HG03280 (cell line): Measurements from ENCODE around the gene DSP.

Source experiments
- ATAC-seq: cut with Tn5 transposase; IDR thresholded peaks from one replicate; pipeline ENCODE4 v1.9.1; 2021; ENCODE audit warnings: mild to moderate bottlenecking, moderate library complexity; ENCODE audit not compliant: unreplicated experiment

Gene DSP, protein sequence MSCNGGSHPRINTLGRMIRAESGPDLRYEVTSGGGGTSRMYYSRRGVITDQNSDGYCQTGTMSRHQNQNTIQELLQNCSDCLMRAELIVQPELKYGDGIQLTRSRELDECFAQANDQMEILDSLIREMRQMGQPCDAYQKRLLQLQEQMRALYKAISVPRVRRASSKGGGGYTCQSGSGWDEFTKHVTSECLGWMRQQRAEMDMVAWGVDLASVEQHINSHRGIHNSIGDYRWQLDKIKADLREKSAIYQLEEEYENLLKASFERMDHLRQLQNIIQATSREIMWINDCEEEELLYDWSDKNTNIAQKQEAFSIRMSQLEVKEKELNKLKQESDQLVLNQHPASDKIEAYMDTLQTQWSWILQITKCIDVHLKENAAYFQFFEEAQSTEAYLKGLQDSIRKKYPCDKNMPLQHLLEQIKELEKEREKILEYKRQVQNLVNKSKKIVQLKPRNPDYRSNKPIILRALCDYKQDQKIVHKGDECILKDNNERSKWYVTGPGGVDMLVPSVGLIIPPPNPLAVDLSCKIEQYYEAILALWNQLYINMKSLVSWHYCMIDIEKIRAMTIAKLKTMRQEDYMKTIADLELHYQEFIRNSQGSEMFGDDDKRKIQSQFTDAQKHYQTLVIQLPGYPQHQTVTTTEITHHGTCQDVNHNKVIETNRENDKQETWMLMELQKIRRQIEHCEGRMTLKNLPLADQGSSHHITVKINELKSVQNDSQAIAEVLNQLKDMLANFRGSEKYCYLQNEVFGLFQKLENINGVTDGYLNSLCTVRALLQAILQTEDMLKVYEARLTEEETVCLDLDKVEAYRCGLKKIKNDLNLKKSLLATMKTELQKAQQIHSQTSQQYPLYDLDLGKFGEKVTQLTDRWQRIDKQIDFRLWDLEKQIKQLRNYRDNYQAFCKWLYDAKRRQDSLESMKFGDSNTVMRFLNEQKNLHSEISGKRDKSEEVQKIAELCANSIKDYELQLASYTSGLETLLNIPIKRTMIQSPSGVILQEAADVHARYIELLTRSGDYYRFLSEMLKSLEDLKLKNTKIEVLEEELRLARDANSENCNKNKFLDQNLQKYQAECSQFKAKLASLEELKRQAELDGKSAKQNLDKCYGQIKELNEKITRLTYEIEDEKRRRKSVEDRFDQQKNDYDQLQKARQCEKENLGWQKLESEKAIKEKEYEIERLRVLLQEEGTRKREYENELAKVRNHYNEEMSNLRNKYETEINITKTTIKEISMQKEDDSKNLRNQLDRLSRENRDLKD (N-terminal part only)

DNA sequence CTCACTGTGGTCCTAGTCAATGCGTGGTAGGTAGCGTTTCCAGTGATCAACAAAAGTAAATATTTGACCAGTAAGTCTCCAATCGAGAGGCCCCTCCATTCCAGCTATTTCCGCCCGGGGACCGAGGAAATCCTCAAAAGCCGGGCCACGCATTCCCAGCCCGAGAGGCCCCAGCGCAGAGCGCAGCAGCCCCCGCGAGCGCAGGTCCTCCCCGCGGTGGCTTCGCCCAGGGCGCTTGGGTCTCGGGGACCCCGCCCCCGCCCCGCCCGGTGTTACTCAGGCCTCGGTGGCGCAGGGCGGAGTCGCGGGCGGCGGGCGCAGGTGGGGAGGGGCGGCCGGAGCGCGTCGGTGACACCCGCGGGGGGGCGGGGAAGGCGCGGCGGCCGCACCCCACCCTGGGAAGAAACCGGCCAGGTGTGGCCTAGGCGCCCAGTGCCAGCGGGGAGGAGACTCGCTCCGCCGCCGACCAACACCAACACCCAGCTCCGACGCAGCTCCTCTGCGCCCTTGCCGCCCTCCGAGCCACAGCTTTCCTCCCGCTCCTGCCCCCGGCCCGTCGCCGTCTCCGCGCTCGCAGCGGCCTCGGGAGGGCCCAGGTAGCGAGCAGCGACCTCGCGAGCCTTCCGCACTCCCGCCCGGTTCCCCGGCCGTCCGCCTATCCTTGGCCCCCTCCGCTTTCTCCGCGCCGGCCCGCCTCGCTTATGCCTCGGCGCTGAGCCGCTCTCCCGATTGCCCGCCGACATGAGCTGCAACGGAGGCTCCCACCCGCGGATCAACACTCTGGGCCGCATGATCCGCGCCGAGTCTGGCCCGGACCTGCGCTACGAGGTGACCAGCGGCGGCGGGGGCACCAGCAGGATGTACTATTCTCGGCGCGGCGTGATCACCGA lies at the start of gene DSP:
Gene DSP (plus strand): TSS at position 497 of the 890 bp plus-strand sequence. CDS start 245 bp downstream, at position 742.
- ATAC-seq = no peak

DNA sequence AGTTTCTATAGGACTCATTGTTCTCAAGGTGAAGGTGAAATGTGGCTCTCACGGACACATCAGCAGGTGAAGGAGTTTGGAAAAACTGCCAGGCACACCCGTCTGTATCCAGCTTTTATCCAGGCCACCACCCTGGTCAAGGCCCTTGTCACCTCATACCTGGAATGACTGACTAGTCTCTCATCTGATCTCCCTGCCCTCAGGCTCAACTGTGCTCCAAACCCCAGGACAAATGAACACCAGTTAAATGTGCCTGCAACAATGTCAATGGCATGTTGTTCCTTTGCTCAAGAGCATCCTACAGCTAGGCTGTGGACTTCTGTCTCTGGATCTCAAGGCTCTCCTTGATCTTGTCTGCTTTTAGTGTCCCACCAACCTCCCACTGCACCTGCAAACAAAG lies 47.6 kb upstream of the DSP start:
- no peak for ATAC-seq

DNA sequence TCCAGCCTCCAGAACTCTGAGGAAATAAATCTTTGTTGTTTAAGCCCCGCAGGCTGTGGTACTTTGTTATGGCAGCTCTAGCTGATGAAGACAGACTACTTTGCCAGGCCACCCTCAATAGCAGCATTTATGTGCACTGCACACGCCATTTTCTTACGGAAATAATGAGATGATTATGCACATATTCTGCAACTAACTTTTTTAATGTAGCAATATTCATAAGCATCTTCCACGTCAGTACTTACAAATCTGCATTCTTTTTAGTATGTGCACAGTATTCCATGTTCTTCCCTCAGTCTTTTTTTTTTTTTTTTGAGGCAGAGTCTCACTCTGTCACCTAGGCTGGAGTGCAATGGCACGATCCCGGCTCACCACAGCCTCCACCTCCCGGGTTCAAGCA lies 46.8 kb upstream of the DSP start:
- ATAC-seq = no peak

DNA sequence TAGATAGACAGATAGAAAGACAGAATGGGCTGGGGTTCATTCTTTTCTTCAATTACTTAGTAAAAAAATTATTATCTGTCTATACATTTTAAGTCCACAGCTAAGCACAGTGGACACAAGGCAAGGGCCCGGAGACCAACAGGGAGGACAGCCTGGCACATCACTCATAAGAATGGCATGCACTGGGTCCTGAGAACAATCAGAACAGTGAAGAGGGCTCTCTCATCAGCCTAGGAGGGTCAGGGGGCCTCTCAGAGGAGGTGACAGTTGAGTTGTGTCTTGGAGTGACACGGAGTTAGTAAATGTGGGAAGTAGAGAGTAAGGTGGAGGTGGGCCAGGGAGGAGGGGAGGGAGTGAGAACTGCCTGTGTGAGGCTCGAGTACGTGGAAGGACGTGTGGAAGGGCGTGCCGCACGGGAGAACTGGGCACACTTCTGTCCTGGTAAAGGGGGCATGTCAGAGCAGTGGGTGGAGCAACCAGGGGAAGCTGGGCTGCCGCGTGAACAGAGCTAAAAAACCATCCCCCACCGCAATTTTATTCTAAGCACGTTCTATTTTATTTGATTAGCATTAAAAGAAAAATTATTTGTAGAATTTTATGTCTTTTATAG lies 45.1 kb upstream of the DSP start:
- ATAC-seq = no peak

DNA sequence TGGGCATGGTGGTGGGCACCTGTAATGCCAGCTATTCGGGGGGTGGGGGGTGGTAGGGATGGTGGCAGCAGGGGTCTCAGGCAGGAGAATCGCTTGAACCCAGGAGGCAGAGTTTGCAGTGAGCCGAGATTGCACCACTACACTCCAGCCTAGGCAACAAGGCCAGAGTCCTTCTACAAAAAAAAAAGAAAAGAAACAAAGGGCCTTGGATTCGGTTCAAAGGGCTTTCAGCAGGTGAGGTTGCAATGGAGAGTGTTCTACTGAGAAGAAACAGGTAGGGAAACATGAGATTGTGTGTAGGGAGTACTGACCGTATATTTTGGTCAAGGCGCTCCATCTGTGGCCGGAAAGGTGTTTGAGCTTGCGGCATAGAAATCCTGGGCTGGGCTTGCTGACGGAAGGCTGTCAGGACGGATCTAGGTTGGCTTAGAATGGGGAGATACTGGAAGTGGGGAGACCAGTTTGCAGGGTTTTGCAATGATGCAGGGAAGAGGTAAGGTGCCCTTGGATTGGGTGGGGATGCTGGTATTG lies 40.7 kb upstream of the DSP start:
- no peak for ATAC-seq

DNA sequence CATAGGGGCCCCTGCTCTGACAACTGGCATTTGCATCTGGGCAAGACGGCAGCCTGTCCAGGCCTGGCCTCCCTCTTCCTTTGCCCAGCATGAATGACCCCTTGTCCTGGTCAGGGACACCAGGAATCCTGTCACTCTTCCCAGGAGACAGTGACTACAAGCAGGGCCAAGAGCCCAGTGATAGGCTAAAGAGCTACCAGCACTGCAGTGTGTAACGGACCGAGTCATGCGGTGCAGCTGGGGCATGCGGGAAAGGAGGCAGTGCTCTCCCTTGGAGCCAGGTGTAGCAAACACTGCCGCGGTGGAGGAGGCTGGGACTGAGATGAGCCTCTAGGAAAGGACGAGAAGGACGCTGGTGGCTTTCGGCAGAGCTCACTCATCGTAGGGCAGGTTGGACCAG lies 38.7 kb upstream of the DSP start:
- no peak for ATAC-seq

DNA sequence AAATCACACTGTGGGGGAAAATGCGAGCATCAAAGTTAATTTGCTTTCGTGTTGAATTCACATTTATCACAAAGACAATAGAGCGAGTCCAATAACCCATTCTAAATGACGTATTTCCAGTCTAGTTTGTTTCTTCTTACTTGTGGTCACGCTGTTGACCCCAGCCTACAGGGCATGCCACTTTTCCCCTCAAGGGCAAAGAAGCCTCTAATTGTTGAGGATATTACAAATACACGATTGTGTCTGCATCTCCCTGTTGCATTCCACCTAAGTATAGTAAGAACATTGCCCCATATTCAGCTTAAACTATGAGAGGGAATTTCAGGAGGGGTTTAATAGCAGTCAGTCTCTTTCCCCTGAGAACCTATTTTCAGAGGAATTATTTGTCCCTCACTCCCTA lies 37.4 kb upstream of the DSP start:
- ATAC-seq = no peak

DNA sequence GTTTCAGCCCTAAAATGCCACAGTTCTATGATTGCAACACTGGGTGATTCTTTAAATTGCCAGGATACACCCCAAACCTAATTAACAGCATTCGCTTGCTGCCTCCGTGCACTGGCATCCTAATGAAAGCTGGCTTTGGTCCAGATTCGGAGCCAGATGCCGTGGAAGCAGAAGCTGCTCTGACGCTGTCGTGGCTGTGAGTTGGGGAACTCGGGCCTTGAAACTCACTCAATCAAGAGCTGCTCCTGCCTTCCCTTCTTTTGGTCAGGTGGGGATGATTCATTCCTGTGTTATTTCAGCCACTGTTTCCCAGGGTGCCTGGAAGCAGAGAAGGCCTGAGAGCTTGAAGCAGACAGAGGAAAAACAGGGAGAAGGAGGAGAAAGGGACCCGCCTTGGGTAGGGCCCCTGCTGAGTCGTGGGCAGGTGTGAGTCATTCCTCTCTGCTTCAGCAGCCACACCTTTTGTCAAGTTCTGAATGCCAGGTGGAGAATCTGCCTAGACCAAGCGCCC lies 36.2 kb upstream of the DSP start:
- ATAC-seq = no peak

DNA sequence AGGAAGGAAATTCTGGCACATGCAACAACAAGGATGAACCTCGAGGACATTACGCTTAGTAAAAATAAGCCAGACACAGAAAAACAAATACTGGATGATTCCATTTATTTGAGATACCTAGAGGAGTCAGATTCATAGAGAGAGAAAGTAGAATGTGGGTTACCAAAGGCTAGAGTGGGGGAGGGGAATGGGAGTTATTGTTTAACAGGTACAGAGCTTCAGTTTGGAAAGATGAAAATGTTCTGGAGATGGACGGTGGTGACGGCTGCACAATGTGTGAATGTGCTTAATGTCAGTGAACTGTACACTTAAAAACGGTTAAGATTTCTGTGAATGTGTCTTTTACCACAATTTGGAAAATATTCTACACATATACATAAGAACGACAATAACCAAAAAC lies 33.9 kb upstream of the DSP start:
- no peak for ATAC-seq

DNA sequence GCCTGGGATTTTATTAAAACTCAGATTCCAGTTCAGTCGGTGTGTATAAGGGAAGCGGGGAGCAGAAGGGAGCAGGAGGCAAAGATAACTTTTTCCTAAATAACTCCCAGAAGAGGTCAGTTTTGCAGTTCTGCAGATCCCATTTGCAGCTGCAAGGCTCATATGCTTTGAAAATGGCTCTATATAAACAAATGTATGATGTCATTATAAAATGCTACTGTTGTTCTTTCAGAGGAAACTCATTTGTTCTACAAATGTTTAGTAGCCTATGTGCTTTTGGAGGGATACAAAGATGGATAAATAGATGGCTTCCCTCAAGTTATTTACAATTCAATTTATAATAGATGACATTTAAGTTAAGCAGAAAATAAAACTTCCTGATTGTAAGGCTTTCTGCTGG lies 29.2 kb upstream of the DSP start:
- ATAC-seq = no peak

DNA sequence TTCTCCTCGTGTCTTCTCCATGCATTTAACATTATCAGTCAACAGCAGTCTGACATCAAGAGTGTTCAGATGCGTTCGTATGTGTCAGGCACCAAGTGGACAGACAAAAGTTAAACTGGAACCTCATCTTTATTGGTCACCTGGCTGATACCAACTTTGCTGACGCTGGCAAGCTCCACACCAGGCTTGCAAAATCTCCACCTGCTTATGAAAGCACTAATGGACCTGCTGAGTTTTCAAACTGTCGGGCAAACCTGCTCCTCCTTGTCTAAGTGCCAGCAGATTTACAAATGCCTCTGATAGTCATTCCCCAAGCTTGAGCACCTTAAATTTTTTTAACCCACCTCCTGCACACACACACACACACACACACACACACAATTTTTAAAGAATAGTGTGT lies 27.9 kb upstream of the DSP start:
- ATAC-seq = no peak

DNA sequence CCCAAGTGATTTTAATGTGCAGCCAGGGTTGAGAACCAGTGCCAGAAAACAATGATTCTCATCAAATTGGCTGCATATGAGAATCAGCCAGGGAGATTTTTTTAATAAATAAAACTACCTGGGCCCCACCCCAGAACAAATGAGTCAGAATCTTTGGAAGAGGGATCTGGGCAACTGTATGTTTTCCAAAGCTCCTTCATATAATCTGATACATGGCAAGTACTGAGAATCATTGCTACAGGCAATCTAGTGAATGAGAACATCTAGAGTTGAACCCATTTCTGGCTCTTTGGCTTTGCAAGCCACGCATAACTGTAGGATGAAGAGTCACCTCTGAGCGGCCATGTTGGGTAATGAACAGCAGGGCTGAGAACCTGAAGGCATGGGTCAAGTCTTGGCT lies 26.1 kb upstream of the DSP start:
- ATAC-seq = no peak

DNA sequence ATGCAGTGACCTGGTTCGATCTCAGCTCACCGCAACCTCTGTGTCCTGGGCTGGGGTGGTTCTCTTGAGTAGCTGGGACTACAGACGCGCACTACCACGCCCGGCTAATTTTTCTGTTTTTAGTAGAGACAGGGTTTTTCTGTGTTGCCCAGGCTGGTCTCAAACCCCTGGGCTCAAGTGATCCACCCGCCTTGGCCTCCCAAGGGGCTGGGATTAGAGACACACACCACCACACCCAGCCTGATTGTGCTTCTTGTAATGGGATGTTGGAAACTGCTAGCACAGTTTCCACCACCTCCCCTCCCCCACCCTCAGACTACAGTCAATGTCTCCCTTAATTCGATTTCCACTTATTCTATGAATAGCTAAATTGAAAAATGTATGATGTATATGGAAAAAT lies 22.6 kb upstream of the DSP start:
- ATAC-seq = no peak

DNA sequence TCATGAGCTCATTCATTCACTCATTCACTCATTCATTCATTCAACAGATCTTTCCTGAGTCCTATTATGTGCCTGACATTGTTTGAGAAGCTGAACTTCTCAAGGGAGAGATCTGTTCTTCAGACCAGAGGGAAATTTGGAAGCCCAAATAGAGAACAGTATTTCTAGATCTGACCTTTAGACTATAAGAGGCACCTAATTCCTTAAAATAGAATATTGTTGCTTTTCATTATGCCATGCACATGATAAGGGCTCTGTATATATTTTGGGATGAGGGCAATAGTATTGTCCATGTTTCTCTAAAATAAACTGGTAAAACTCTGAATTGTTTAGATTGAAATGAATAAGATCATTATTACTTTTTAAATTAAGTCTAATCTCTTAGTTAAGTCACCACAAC lies 18.6 kb upstream of the DSP start:
- ATAC-seq = no peak

DNA sequence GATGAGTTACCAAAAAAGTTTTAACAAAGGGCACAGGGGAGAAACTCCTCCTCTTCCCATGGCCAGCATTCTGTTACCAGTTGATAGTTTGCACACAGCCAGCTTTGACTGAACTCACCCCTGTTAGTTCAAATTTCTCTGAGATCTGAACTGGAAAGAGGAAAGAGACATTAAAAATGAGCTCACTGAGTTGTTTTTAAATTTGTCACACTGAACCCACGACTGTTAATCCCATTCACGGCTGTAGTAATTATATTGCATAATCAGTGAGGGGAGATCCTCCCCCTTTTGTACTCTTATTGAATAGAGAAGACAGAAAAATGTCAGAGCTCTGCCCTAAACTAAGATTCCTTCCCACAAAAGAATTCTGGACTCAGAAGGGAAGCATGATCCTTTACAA lies 17.5 kb upstream of the DSP start:
- no peak for ATAC-seq

DNA sequence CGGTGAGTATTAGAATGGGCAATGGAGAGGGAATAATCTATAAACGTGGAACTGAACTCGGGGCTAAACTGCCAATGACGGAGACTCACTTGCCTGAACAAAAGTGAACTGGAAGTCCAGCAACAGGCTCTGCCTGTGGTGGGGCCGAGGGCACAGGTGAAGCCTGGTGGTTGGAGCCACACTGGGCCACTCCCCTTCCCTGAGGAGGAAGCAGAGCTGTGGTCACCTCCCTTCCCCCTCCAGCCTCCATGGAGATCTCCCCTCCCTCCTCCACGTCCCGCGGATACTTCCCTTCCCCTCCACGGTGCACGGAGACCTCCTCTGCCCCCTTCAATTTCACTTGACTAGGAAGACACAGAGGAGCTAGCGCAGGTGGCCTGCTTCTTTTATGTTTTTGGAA lies 14.7 kb upstream of the DSP start:
- no peak for ATAC-seq

DNA sequence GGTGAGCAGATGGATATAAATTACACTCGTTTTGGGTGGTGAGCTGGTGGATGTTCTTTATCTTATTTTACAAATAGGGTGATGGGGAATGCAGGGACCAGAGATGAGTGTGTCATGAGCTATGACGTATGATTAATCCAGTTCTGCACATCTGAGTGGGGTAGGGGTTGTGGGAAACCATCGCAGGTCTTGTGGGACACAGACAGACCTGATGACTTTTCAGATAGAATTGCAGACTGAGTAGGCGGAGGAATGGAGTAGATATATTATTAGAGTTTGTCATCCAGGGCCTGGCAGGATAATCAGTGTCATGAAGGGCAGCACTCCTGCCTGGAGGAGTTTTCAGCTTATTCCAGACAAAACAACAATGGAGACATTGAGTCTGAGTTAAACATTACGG lies 12.9 kb upstream of the DSP start:
- ATAC-seq = no peak

DNA sequence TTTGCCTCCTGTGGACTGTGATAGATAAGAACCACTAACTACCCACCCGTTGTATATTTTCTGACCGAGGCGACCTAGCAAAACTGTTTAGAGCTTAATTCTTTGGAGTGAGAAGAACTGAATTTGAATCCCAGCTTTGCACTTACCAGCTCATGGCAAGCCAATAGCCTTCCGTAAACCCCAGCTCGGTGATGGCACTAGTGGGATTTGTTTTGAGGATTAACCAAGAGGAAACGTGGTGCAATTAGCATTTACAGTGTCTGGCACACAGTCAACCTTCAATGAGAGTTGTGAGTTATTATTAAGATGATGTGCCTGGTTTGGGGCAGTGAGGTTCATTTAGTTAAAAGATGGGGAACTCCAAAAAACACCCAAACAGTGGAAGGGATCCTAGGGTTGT lies 12.3 kb upstream of the DSP start:
- no peak for ATAC-seq

DNA sequence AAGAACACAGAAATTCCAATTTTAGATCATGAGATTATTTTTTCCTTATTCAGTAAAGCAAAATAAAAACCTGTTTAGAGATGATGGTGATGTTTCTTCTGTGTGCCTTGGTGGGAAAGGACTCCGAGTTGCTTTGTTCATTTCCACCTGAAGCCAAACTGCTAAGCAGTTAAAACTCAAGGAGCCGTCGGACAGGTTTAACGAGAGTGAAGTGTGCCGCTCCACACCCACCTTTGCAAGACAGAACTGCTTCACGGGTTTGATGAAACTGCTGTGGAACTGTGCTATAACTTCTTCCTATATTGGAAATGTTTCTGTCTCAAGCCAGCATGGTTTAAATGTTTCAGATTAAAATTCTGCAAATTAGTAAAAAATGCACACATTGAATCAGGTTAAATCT lies 9.2 kb upstream of the DSP start:
- ATAC-seq = no peak

DNA sequence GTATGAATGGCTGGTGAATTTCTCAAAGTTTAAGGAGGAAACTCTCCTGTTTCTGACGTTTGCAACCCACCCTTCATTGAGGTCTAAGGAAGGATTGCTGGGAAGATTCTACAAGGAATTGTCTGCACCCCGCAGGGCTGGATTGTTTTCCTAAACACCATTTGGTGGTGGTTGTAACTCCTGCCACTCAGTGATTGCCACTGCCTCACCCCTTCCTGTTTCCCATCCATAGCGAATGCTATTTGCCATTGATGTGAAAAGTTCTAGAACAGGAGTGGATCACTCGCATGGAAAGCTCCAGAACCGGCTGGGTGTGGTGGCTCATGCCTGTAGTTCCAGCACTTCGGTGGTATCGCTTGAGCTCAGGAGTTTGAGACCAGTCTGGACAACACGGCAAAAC lies 8.7 kb upstream of the DSP start:
- no peak for ATAC-seq
